T-cell (primary cell): Measurements from ENCODE around the gene KDM4B. TPM values are rescaled to one million over a fixed set of nuclear protein-coding genes. Genes with fewer than 3 reads are reported as not detected.

Source experiments
- ATAC-seq, 4 experiments: fragments of 200-7000 bp in 3 of 4; fragments of 150-1000 bp in 1 of 4; cut with Tn5 transposase; replicated peaks in 1 of 4; 1 replicate in 3 of 4; 2 replicates in 1 of 4; pipeline ENCODE4 v1.10.0; 2021; ENCODE audit warnings: moderate library complexity in 3 of 4, mild to moderate bottlenecking in 2 of 4, moderate number of reproducible peaks in 1 of 4
- CTCF ChIA-PET, 2 donors: fragments of 300-600 bp; sonication (Branson Sonifier 250); formaldehyde crosslinking; loops; one replicate each; lab custom pipeline; 2022; ENCODE audit warnings: antibody characterized with exemption in 2 of 2; lab: Charles Lee
- POLR2A ChIA-PET, 2 donors: fragments of 300-600 bp; sonication (Branson Sonifier 250); formaldehyde crosslinking; loops; one replicate each; lab custom pipeline; 2022; ENCODE audit warnings: antibody characterized with exemption in 2 of 2; lab: Charles Lee
- DNase-seq, 35 experiments: peaks; one replicate each; pipeline versions ENCODE4 v3.0.0 to v3.0.0-alpha.2; 2013 to 2023
- H3K27ac ChIP-seq: one replicate; pipeline ENCODE4 v1.5.1; 2013; ENCODE audit warnings: low read length
- H3K27me3 ChIP-seq, 2 experiments: replicated peaks in 1 of 2; 1 replicate in 1 of 2; 2 replicates in 1 of 2; pipeline versions ENCODE4 v1.6.1 to v1.7.0; 2013; ENCODE audit warnings: low read length in 1 of 2, mixed read lengths in 1 of 2; ENCODE audit not compliant: control insufficient read depth in 2 of 2, insufficient read depth in 2 of 2; ENCODE audit errors: extremely low read depth in 1 of 2
- H3K36me3 ChIP-seq, 2 donors: 1 replicate in 1 of 2; 2 replicates in 1 of 2; pipeline versions ENCODE4 v1.6.1 to v1.7.0; 2013; ENCODE audit warnings: low read length in 1 of 2; ENCODE audit not compliant: control insufficient read depth in 2 of 2, insufficient read depth in 1 of 2; ENCODE audit errors: extremely low read depth in 1 of 2
- H3K4me1 ChIP-seq, 2 experiments: 1 replicate in 1 of 2; 2 replicates in 1 of 2; pipeline versions ENCODE4 v1.6.1 to v1.7.0; 2013; ENCODE audit warnings: low read length in 2 of 2, mixed read lengths in 1 of 2; ENCODE audit not compliant: insufficient read depth in 2 of 2, control insufficient read depth in 1 of 2; ENCODE audit errors: extremely low read depth in 1 of 2
- H3K4me3 ChIP-seq, 2 donors: 1 replicate in 1 of 2; 2 replicates in 1 of 2; pipeline versions ENCODE4 v1.5.1 to v1.7.0; 2013; ENCODE audit warnings: mild to moderate bottlenecking in 2 of 2, low read length in 1 of 2, moderate library complexity in 1 of 2; ENCODE audit not compliant: control insufficient read depth in 1 of 2; ENCODE audit errors: extremely low read depth in 1 of 2
- H3K9me3 ChIP-seq: 2 replicates; pipeline ENCODE4 v1.7.0; 2013
- H3K27ac Mint-ChIP-seq, 2 donors: one replicate each; pipeline ENCODE4 v1.8.0; 2020 to 2021; ENCODE audit warnings: mild to moderate bottlenecking in 2 of 2, mixed read lengths in 2 of 2
- H3K27me3 Mint-ChIP-seq, 2 donors: one replicate each; pipeline ENCODE4 v1.8.0; 2021 to 2022; ENCODE audit warnings: mixed read lengths in 2 of 2
- H3K36me3 Mint-ChIP-seq: one replicate; pipeline ENCODE4 v1.8.0; 2021; ENCODE audit warnings: mixed read lengths
- H3K4me1 Mint-ChIP-seq, 3 donors: one replicate each; pipeline ENCODE4 v1.8.0; 2020 to 2022; ENCODE audit warnings: mixed read lengths in 3 of 3, mild to moderate bottlenecking in 1 of 3
- H3K4me3 Mint-ChIP-seq, 3 donors: one replicate each; pipeline ENCODE4 v1.8.0; 2020 to 2022; ENCODE audit warnings: mild to moderate bottlenecking in 3 of 3, mixed read lengths in 3 of 3, moderate library complexity in 3 of 3
- H3K9me3 Mint-ChIP-seq, 3 donors: one replicate each; pipeline ENCODE4 v1.8.0; 2020 to 2022; ENCODE audit warnings: mixed read lengths in 3 of 3
- WGBS: methylation state at CpG from one replicate; pipeline ENCODE4 v1.1.5; 2013; ENCODE audit warnings: missing lambda C conversion rate; ENCODE audit not compliant: insufficient coverage; 5-methylcytosine and 5-hydroxymethylcytosine counted together
- total RNA-seq, 35 experiments: library from RNA in 6 of 35; stranded (reverse) in 6 of 35; fragments of 120-200 nt in 1 of 35; gene quantifications; one replicate each; pipeline versions ENCODE4 v1.2.1 to v1.2.4 and lab custom pipeline; 2013 to 2026

Gene KDM4B
- total RNA-seq, 5 donors from 2014 or later (not counting 1 experiment from before 2014, with no cell fraction given) = 44.6 to 59.2 (median 47.8) TPM

DNA sequence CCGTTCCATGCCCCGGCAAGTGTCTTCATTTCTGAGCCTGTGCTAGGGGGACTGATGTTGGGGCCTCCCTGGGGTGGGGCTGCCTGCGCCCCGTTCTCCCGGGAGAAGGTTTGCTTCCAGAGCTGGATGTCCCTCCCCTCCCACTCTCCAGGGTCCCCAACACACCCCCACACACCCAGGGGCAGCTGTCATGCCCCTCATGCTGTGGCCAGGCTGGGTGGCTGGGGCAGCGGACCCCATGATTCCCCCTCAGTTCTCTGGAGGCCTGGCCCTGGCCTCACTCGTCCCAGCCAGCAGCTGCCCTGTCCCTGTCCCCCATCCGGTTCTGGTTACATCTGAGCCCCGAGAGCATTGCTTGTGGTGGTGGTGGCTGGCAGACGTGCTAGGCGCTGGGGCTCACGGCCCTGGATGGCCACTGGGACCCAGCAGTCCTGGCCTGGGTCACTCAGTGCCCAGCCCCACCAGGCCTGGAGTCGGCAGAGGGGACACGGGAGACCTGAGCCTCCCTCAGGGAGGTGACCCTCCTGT is 184.8 kb downstream of the KDM4B start:
- Histone ChIP-seq H3K27ac (no peak overlapping the region), H3K4me3 (no peak overlapping the region), H3K36me3 (no peaks in the 10 kb centered on the region), H3K27me3 (no peaks in the 10 kb centered on the region), H3K4me1 (no peaks in the 10 kb centered on the region), H3K9me3 (no peaks in the 10 kb centered on the region)
- no peak overlapping the region for H3K4me3 Mint-ChIP-seq
- DNase-seq = peak in 1 of 35 experiments; percentile 1
- 95% methylated on average over 12 of the region's 14 CpGs for WGBS
- no peak overlapping the region for H3K27ac Mint-ChIP-seq
- ChIA-PET CTCF (no interaction called here), POLR2A (no interaction called here)
- H3K4me1 Mint-ChIP-seq = no peaks in the 10 kb centered on the region
- H3K36me3 Mint-ChIP-seq = peaks cover 10% of the 10 kb centered on the region
- ATAC-seq = peak in 1 of 4 experiments; percentile 5
- H3K27me3 Mint-ChIP-seq = no peaks in the 10 kb centered on the region
- peaks cover 0 to 6% (median 3%) of the 10 kb centered on the region in 3 donors for H3K9me3 Mint-ChIP-seq

DNA sequence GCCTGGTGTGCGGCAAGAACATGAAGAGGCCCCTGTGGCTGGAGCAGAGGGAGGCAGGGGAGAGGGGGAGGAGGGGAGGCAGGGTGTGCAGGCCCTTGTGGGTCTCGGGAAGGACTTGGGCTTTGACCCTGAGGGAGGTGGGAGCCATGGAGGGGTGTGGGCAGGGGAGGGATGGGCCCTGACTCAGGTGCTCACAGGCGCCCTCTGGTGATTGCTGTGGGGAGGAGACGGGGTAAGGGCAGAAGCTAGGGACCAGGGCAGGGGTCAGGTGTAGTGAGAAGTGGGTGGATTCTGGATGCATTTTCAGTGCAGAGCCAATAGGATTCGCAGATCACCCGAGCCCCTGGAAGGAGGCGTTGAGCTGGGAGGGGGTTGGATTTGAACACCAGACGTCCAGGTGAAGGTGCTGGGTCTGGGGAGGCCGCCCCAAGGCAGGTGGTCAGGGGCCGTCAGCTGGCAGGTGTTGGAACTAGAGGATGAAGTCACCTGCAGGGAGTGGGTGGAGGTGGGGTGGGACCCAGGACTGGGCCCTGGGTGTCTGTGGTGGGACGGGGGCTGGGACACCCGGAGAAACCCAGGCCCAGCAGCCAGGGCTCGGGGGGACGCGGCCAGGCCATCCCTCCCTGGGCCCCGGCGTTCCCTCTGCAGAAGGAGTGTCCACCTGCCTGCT is 185.4 kb downstream of the KDM4B start:
- H3K27ac Mint-ChIP-seq = no peak overlapping the region
- Histone ChIP-seq H3K27ac (no peak overlapping the region), H3K9me3 (no peaks in the 10 kb centered on the region), H3K4me3 (no peak overlapping the region), H3K27me3 (no peaks in the 10 kb centered on the region), H3K4me1 (no peaks in the 10 kb centered on the region), H3K36me3 (no peaks in the 10 kb centered on the region)
- H3K9me3 Mint-ChIP-seq = peaks cover 0 to 11% (median 8%) of the 10 kb centered on the region in 3 donors
- peak in 3 of 4 experiments; percentile 47 to 61 (median 53) for ATAC-seq
- peak in 18 of 35 experiments; percentile 12 to 65 (median 38) for DNase-seq
- no peaks in the 10 kb centered on the region for H3K4me1 Mint-ChIP-seq
- 73% methylated on average over 15 of the region's 17 CpGs for WGBS
- POLR2A ChIA-PET = no interaction called here
- H3K4me3 Mint-ChIP-seq = no peak overlapping the region
- H3K36me3 Mint-ChIP-seq = peaks cover 4% of the 10 kb centered on the region
- no peaks in the 10 kb centered on the region for H3K27me3 Mint-ChIP-seq
- CTCF ChIA-PET = no interaction called here

DNA sequence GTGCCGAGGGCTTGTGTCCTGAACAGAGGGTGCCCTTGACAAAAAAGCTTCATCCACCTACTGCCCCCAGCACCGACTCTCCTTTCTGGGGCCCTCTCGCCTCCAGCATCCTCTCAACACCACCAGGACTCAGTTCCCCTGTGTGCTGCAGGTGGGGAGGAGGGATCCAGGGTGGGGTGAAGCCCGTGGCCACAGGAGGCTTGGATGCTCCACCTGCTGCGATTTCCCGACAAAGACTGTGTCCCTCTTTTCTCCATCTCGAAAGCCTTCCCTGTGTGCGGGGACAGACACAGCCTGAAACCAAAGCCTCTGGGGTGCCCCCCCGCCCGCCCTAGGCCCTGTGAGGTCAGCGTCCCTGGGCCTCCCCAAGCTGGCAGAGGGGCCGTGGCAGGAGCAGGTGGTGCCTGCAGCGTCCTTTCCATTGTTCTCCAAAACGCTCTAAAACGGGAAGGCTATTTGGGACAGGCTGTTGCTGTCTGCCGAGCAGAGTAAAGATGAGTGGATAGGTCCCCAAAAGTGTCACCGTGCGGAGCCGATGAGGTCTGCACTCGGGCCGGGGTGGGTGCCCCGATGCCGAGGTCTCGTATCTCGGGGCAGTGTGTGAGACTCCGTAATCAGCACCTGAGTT is 186.0 kb downstream of the KDM4B start:
- 87% methylated on average over 18 of the region's 26 CpGs for WGBS
- Histone ChIP-seq H3K9me3 (no peaks in the 10 kb centered on the region), H3K27me3 (no peaks in the 10 kb centered on the region), H3K4me1 (no peaks in the 10 kb centered on the region), H3K36me3 (no peaks in the 10 kb centered on the region), H3K4me3 (no peak overlapping the region), H3K27ac (no peak overlapping the region)
- H3K9me3 Mint-ChIP-seq = peaks cover 0 to 11% (median 8%) of the 10 kb centered on the region in 3 donors
- ATAC-seq = no peak
- H3K4me3 Mint-ChIP-seq = no peak overlapping the region
- ChIA-PET POLR2A (no interaction called here), CTCF (no interaction called here)
- peaks cover 4% of the 10 kb centered on the region for H3K36me3 Mint-ChIP-seq
- DNase-seq = no peak
- H3K27me3 Mint-ChIP-seq = no peaks in the 10 kb centered on the region
- no peak overlapping the region for H3K27ac Mint-ChIP-seq
- no peaks in the 10 kb centered on the region for H3K4me1 Mint-ChIP-seq

DNA sequence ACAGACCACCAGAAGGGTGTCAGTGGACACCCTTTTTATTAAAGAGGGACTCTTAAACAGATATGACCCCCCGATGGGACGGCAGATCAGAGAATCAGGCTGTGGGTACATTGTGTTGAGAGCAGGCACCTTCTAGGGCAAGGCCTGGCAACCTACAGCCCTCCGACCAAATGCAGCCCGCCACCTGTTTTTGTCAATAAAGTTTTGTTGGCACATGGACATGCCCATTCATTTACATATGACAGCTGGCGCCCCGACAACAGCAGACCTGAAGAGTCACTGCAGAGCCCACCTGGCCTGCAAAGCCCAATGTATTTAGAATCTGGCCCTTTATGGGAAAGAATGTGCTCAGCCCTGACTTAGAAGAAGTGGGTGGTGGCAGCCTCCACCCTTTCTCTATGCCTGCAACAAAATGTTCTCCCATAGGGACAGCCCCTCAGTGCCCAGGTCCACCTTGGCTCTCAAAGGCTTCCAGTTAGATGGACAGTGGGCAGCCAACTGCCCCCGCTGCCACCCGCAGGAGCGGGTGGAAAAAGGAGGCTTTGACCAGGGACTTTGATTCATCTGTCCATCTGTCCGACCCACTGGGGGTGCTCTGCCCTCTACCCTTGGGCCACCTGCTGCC is 186.8 kb downstream of the KDM4B start:
- CTCF ChIA-PET = no interaction called here
- H3K27me3 Mint-ChIP-seq = no peaks in the 10 kb centered on the region
- DNase-seq (no peak), ATAC-seq (no peak)
- H3K9me3 Mint-ChIP-seq = peaks cover 0 to 11% (median 8%) of the 10 kb centered on the region in 3 donors
- H3K4me1 ChIP-seq = no peaks in the 10 kb centered on the region
- POLR2A ChIA-PET = no interaction called here
- no peaks in the 10 kb centered on the region for H3K4me1 Mint-ChIP-seq
- H3K4me3 Mint-ChIP-seq = no peak overlapping the region
- H3K36me3 ChIP-seq = no peaks in the 10 kb centered on the region
- H3K27ac ChIP-seq = no peak overlapping the region
- H3K27me3 ChIP-seq = no peaks in the 10 kb centered on the region
- peaks cover 4% of the 10 kb centered on the region for H3K36me3 Mint-ChIP-seq
- 98% methylated on average over 8 of the region's 10 CpGs for WGBS
- H3K9me3 ChIP-seq = no peaks in the 10 kb centered on the region
- H3K27ac Mint-ChIP-seq = no peak overlapping the region
- no peak overlapping the region for H3K4me3 ChIP-seq

DNA sequence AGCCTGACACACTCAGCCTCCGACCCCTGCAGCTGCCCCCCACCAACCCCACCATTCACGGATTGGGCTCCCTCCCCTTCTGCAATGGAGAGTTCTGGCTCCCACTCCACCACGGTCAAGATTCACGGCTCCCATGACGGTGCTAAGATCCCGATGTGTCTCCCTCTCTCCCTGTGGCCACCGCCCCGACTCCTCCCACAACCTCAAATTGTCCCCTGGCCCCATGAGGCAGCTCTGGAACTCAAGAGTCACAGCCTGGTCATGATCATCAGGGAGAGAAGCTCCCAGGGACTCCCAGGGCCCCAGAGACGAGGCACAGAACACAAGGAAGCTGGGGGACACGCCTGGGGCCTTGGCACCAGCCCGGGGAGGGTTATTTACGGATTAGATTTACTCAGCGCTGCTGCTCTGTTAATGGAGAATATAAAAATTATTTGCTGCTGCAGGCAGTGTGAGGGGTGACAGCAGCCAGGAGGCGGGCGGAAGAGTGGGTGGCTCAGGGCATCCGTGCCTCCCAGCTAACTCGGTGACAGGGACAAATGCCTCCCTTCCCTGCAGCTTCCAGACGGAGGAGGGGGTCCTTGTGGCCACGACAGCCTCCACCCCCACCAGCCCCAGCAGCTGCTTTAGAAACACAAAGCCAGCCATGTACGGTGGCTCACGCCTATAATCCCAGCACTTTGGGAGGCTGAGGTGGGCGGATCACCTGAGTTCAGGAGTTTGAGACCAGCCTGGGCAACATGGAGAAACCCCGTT is 187.5 kb downstream of the KDM4B start:
- ATAC-seq (no peak), DNase-seq (no peak)
- Mint-ChIP-seq H3K27me3 (no peaks in the 10 kb centered on the region), H3K4me1 (no peaks in the 10 kb centered on the region), H3K9me3 (peaks cover 0 to 11% (median 8%) of the 10 kb centered on the region in 3 donors), H3K27ac (no peak overlapping the region), H3K4me3 (no peak overlapping the region), H3K36me3 (peaks cover 4% of the 10 kb centered on the region)
- Histone ChIP-seq H3K9me3 (no peaks in the 10 kb centered on the region), H3K27me3 (no peaks in the 10 kb centered on the region), H3K4me1 (no peaks in the 10 kb centered on the region), H3K36me3 (no peaks in the 10 kb centered on the region), H3K27ac (no peak overlapping the region), H3K4me3 (no peak overlapping the region)
- 79% methylated on average over 19 of the region's 23 CpGs for WGBS
- ChIA-PET POLR2A (no interaction called here), CTCF (no interaction called here)

DNA sequence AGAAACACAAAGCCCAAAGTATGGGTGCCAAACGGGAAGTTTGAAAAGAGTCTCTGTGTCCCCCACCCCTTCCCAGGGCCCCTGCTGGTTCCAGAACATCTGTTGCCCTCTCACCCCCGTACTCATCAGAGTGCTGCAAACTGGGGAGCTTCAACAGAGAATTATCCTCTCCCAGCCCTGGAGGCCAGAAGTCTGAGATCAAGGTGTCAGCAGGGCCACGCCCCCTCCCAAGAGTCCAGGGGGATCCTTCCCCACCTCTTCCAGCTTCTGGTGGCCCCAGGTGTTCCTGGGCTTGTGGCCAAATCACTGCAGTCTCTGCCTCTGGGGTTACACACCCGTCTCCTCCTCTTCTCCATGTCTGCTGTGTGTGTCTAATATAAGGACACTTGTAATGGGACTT is 188.3 kb downstream of the KDM4B start:
- ChIA-PET POLR2A (no interaction called here), CTCF (no interaction called here)
- no peak overlapping the region for H3K4me3 ChIP-seq
- no peaks in the 10 kb centered on the region for H3K36me3 ChIP-seq
- WGBS = 65% methylated on average over 2 of the region's 4 CpGs
- no peaks in the 10 kb centered on the region for H3K4me1 ChIP-seq
- Mint-ChIP-seq H3K4me3 (no peak overlapping the region), H3K9me3 (peaks cover 0 to 11% (median 8%) of the 10 kb centered on the region in 3 donors), H3K36me3 (peaks cover 4% of the 10 kb centered on the region), H3K27me3 (no peaks in the 10 kb centered on the region), H3K4me1 (no peaks in the 10 kb centered on the region), H3K27ac (no peak overlapping the region)
- H3K9me3 ChIP-seq = no peaks in the 10 kb centered on the region
- no peak overlapping the region for H3K27ac ChIP-seq
- no peaks in the 10 kb centered on the region for H3K27me3 ChIP-seq
- no peak for ATAC-seq
- DNase-seq = no peak
